ENCODE measurements around the gene RBM39. TPM values are rescaled to one million over a fixed set of nuclear protein-coding genes. Genes with fewer than 3 reads are reported as not detected.

RBM39 gene
- total and polyA plus RNA-seq, 2 of the 8 experiments (the other 6 are each of a cell fraction or from before 2014, with no cell fraction given), result 78.0 to 219 TPM

DNA sequence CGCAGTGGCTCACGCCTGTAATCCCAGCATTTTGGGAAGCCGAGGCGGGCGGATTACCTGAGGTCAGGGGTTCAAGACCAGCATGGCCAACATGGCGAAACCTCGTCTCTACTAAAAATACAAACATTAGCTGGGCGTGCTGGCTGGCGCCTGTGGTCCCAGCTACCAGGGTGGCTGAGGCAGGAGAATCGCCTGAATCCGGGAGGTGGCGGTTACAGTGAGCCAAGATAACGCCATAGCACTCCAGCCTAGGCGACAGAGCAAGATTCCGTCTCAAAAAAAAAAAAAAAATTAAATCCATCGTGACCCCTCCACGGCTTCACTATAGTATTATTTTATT, 76.1 kb downstream of the RBM39 start:
- H3K4ac ChIP-seq (replicated peaks; ENCODE audit: insufficient read length, low read depth, low read length), result no peak overlapping the region
- H3K4me3 ChIP-seq (ENCODE audit: extremely low read depth in 1 of 4, insufficient read depth in 2 of 4, low read depth in 3 of 4, low read length in 4 of 4), result no peak overlapping the region
- H3K23me2 ChIP-seq (ENCODE audit: low read depth, low read length), result peaks cover 9% of the 10 kb centered on the region
- H2BK120ac ChIP-seq (replicated peaks; ENCODE audit: low read depth, low read length), result no peak overlapping the region
- H2BK12ac ChIP-seq (ENCODE audit: low read depth, low read length), result no peak overlapping the region
- H2BK20ac ChIP-seq (ENCODE audit: low read length), result no peak overlapping the region
- H3K9ac ChIP-seq (replicated peaks in 1 of 4; ENCODE audit: extremely low read depth in 1 of 4, low read depth in 3 of 4, low read length in 3 of 4), result no peak overlapping the region
- H3K27ac ChIP-seq (ENCODE audit: low read depth, low read length), result no peak overlapping the region
- no peak overlapping the region for H3K23ac ChIP-seq (ENCODE audit: insufficient read length)
- H3K79me1 ChIP-seq (ENCODE audit: low read depth, low read length), result no peaks in the 10 kb centered on the region
- no peak overlapping the region for H2AK5ac ChIP-seq (ENCODE audit: low read depth, low read length)
- no peak overlapping the region for H4K91ac ChIP-seq (replicated peaks; ENCODE audit: insufficient read length, low read length)
- H3K4me1 ChIP-seq (replicated peaks in 1 of 4; ENCODE audit: control insufficient read depth in 3 of 4, insufficient read depth in 4 of 4, low read length in 3 of 4), result peaks cover 0 to 3% (median 0%) of the 10 kb centered on the region in 4 experiments; a peak in 3 of 7 replicates
- H3K9me3 ChIP-seq (ENCODE audit: insufficient read depth in 2 of 2, low read depth in 1 of 2, low read length in 1 of 2), result no peaks in the 10 kb centered on the region
- peaks cover 25 to 28% of the 10 kb centered on the region in 2 experiments for H4K20me1 ChIP-seq (replicated peaks in 1 of 2; ENCODE audit: control insufficient read depth in 1 of 2, insufficient read depth in 2 of 2, low read length in 2 of 2)
- no peak overlapping the region for H3K56ac ChIP-seq (replicated peaks; ENCODE audit: insufficient read length, low read depth, low read length)
- 97% methylated on average over 17 of the region's 17 CpGs; no CpG with 5 or more reads in 1 of the 2 experiments for WGBS, 2 experiments (ENCODE audit: extremely low coverage in 1 of 2, insufficient coverage in 1 of 2, insufficient read length in 1 of 2, insufficient replicate concordance in 2 of 2, low coverage in 1 of 2, low lambda C conversion rate in 2 of 2, missing lambda C conversion rate in 1 of 2)
- DNase-seq (ENCODE audit: low read depth in 1 of 2, low spot score in 2 of 2) (peak in 1 of 2 experiments; percentile 31), FAIRE-seq (no peak)
- peaks cover 0 to 7% (median 3%) of the 10 kb centered on the region in 4 experiments; a peak in 5 of 8 replicates for H3K36me3 ChIP-seq (ENCODE audit: control insufficient read depth in 2 of 4, insufficient read depth in 4 of 4, low read length in 3 of 4)
- H4K5ac ChIP-seq (ENCODE audit: insufficient read length, low read depth, low read length), result no peak overlapping the region
- H3K14ac ChIP-seq (ENCODE audit: insufficient read length), result no peak overlapping the region
- H3K27me3 ChIP-seq (replicated peaks in 1 of 4; ENCODE audit: control insufficient read depth in 3 of 4, extremely low read depth in 1 of 4, insufficient read depth in 3 of 4, low read length in 3 of 4), result no peaks in the 10 kb centered on the region
- H2AFZ ChIP-seq (ENCODE audit: low read length), result no peak overlapping the region
- H3K18ac ChIP-seq (ENCODE audit: extremely low read depth, low read length), result no peak overlapping the region
- no peak overlapping the region for H2BK15ac ChIP-seq (ENCODE audit: low read length)
- CTCF ChIA-PET (ENCODE audit: partially characterized antibody), result interaction anchor here (0.9 to 1.7 kb wide), 5 partner anchors 11 to 61 kb away, joined by 3 to 4 read pairs (median 3); no protein-coding TSS in a partner anchor
- POLR2A ChIA-PET (ENCODE audit: partially characterized antibody), result interaction anchor here (0.6 to 4.7 kb wide), 12 partner anchors 9 to 77 kb away, joined by 3 to 49 read pairs (median 10); partner anchors contain the start of genes NFS1, RBM39, ROMO1 and SPAG4
- H3K4me2 ChIP-seq (ENCODE audit: insufficient read depth in 1 of 2, low read depth in 2 of 2, low read length in 2 of 2), result no peak overlapping the region
- H3K79me2 ChIP-seq (ENCODE audit: control insufficient read depth in 1 of 2, insufficient read depth in 2 of 2, low read length in 2 of 2), result peaks cover 35 to 39% of the 10 kb centered on the region in 2 experiments
- no peak overlapping the region for H4K8ac ChIP-seq (ENCODE audit: extremely low read depth, insufficient read depth, low read length)
- no peak overlapping the region for H2BK5ac ChIP-seq (ENCODE audit: low read depth, low read length)
- no peak for TF ChIP-seq POU5F1 (IDR thresholded peaks at IDR 0.05; ENCODE audit: low read depth, low read length)
- TF ChIP-seq CBX8 (IDR thresholded peaks at IDR 0.05; ENCODE audit: borderline replicate concordance, low read depth, low read length), result no peak
- no peak for TF ChIP-seq BACH1 (IDR thresholded peaks at IDR 0.05; ENCODE audit: low read length)
- TF ChIP-seq EP300 (IDR thresholded peaks at IDR 0.05; ENCODE audit: borderline replicate concordance in 1 of 2, low read depth in 2 of 2, low read length in 2 of 2), result no peak
- no peak for TF ChIP-seq RBBP5 (IDR thresholded peaks at IDR 0.05; ENCODE audit: borderline replicate concordance, low read depth, low read length)
- TF ChIP-seq CHD2 (IDR thresholded peaks at IDR 0.05; ENCODE audit: low read length), result no peak
- no peak for TF ChIP-seq RAD21 (IDR thresholded peaks at IDR 0.05 in 1 of 2, conservative IDR thresholded peaks at IDR 0.05 in 1 of 2; ENCODE audit: low read depth in 2 of 2, low read length in 2 of 2)
- no peak for TF ChIP-seq HDAC6 (IDR thresholded peaks at IDR 0.05; ENCODE audit: low read depth, low read length)
- no peak for TF ChIP-seq MAFK (IDR thresholded peaks at IDR 0.05; ENCODE audit: low read depth, low read length)
- TF ChIP-seq POLR2A (IDR thresholded peaks at IDR 0.05; ENCODE audit: control extremely low read depth in 1 of 2, low read depth in 2 of 2, low read length in 2 of 2), result no peak
- no peak for TF ChIP-seq POLR2AphosphoS5 (IDR thresholded peaks at IDR 0.05; ENCODE audit: low read depth, low read length)
- TF ChIP-seq, protein P1, sequence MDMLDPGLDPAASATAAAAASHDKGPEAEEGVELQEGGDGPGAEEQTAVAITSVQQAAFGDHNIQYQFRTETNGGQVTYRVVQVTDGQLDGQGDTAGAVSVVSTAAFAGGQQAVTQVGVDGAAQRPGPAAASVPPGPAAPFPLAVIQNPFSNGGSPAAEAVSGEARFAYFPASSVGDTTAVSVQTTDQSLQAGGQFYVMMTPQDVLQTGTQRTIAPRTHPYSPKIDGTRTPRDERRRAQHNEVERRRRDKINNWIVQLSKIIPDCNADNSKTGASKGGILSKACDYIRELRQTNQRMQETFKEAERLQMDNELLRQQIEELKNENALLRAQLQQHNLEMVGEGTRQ (IDR thresholded peaks at IDR 0.05; ENCODE audit: low read length), result no peak
- TF ChIP-seq BCL11A (IDR thresholded peaks at IDR 0.05; ENCODE audit: low read depth in 2 of 2, low read length in 2 of 2), result no peak
